Measurements from ENCODE around the gene STON2.
A peak's percentile ranks its signal among the peaks of the same experiment; 100 is the strongest.
"Not testable (repeated sequence)": the region's sequence is repeated elsewhere in the genome, so short reads cannot be mapped to it uniquely, and the experiment has no call there.

Gene STON2

GRCh38 chr14:81400202-81400678, at the start of gene STON2:
Gene STON2 (minus strand): TSS chr14:81400324. CDS start chr14:81398382, 1,942 bp downstream.
- DNase-seq, result peak; percentile 70

- DNase-seq, result no peak
Measured at GRCh38 chr14:81449576-81449975, 49.5 kb upstream of the STON2 start.

- no peak for DNase-seq
Measured at GRCh38 chr14:81449114-81449513, 49.0 kb upstream of the STON2 start.

- DNase-seq, result no peak
Measured at GRCh38 chr14:81447021-81447764, 47.1 kb upstream of the STON2 start.

GRCh38 chr14:81446279-81447007, 46.3 kb upstream of the STON2 start:
- DNase-seq, result no peak

- DNase-seq, result no peak
Measured at GRCh38 chr14:81441626-81442134, 41.6 kb upstream of the STON2 start.

- peak; percentile 83 for DNase-seq
Measured at GRCh38 chr14:81440041-81440440, 39.9 kb upstream of the STON2 start.

- no peak for DNase-seq
Measured at GRCh38 chr14:81437244-81437643, 37.1 kb upstream of the STON2 start.

GRCh38 chr14:81436296-81437138, 36.4 kb upstream of the STON2 start:
- DNase-seq, result peak; percentile 38

GRCh38 chr14:81435391-81436295, 35.5 kb upstream of the STON2 start:
- peak; percentile 55 for DNase-seq

- no peak for DNase-seq
Measured at GRCh38 chr14:81435048-81435390, 34.9 kb upstream of the STON2 start.

- DNase-seq, result no peak
Measured at GRCh38 chr14:81434230-81434629, 34.1 kb upstream of the STON2 start.

- DNase-seq, result no peak
Measured at GRCh38 chr14:81433378-81433777, 33.3 kb upstream of the STON2 start.

- DNase-seq, result no peak
Measured at GRCh38 chr14:81432219-81432661, 32.1 kb upstream of the STON2 start.

- DNase-seq, result no peak
Measured at GRCh38 chr14:81430235-81430634, 30.1 kb upstream of the STON2 start.

GRCh38 chr14:81429749-81430148, 29.6 kb upstream of the STON2 start:
- DNase-seq, result not testable (repeated sequence)

- DNase-seq, result no peak
Measured at GRCh38 chr14:81429028-81429427, 28.9 kb upstream of the STON2 start.

GRCh38 chr14:81427348-81428058, 27.4 kb upstream of the STON2 start:
- DNase-seq, result peak; percentile 89

- DNase-seq, result peak; percentile 97
Measured at GRCh38 chr14:81423504-81423903, 23.4 kb upstream of the STON2 start.

- no peak for DNase-seq
Measured at GRCh38 chr14:81418057-81418790, 18.1 kb upstream of the STON2 start.

- DNase-seq, result peak; percentile 81
Measured at GRCh38 chr14:81416981-81417380, 16.9 kb upstream of the STON2 start.
